Embryonic facial prominence (tissue), 1 donor: ENCODE data around the gene CDK14.
"Not testable (repeated sequence)": the region's sequence is repeated elsewhere in the genome, so short reads cannot be mapped to it uniquely, and the experiment has no call there.

ENCODE experiments used
- DNase-seq: peaks from one replicate; pipeline ENCODE4 v3.0.0-alpha.2; 2016; ENCODE audit errors: extremely low spot score

CDK14 gene

GRCh38 chr7:90719155-90719554 lies 123.0 kb downstream of the CDK14 start:
- no peak for DNase-seq

- DNase-seq, result no peak
Observed at GRCh38 chr7:90720984-90721760, 125.1 kb downstream of the CDK14 start.

DNA sequence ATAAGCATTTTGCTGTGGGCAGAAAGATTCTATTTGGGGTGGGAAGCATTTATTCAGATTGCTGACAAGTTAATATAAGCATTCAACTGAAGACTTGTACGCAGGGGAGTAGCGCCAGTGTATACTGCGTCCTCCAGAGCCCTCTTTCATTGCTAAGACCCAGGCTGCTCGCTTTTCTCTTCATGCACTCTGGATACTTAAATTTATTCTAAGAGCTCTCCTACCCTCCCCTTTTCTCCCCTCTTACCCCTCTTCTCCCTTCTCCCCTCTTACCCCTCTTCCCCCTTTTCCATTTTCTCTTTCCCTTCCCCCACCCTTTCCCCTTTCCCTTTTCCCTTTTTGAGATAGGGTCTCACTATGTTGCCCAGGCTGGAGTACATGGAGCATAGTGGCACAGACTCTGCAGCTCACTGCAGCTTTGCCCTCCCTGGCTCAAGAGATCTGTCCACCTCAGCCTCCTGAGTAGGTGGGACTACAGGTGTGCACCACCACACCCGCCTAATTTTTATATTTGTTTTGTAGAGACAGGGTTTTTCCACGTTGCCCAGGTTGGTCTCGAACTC lies 125.8 kb downstream of the CDK14 start:
- no peak for DNase-seq

DNA sequence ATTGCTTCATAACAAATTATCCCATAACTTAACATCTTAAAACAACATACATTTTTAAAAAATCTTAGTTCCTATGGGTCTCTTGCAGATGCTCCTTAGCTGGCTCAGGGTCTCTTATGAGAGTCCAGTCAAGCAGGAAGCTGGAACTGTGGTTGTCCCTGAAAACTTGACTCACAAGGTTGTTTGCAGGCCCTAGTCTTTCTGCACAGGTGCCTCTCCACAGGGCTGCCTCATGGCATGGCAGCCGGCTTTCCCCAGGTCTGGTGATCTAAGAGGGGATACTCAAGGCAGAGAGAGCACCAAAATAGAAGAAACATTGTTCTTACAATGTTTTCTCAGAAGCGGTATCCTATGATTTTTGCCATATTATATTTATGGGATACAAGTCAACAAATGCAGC lies 127.1 kb downstream of the CDK14 start:
- DNase-seq, result no peak

DNA sequence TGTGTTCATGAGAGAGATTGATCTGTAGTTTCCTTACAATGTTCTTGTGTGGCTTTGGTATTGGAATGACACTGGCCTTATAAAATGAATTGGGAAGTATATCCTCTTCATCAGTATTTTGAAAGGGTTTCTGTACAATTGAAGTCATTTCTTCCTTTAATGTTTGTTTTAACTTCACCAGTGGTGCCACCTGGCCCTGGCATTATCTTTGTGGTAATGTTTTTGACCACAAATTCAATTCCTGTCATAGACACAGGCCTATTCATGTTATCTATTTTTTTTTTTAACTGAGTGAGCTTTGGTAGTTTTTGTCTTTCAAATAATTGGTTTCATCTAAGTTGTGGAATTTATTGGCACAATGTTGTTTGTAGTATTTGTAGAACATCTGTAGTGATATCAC lies 127.7 kb downstream of the CDK14 start:
- DNase-seq, result no peak

- no peak for DNase-seq
Observed at GRCh38 chr7:90726120-90726519, 130.0 kb downstream of the CDK14 start.

GRCh38 chr7:90726623-90727022 lies 130.5 kb downstream of the CDK14 start:
- no peak for DNase-seq

DNA sequence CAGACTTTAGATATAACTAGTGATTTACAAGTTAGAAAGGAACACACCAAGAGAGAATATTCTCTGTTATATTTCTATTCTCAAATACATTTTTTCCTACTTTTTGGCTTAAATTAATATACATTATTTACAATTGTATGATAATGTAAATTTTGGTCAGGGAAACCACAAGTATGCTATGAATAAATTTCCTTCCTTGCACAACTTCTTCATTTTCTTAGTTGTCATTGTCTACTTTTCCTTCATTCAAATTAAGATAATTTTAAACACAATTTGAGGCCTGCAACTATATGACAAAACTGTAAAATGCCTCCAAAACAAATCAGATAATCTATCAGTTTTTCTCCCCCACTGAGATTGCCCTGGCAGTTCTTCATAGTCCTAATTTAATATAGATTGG lies 131.3 kb downstream of the CDK14 start:
- no peak for DNase-seq

DNA sequence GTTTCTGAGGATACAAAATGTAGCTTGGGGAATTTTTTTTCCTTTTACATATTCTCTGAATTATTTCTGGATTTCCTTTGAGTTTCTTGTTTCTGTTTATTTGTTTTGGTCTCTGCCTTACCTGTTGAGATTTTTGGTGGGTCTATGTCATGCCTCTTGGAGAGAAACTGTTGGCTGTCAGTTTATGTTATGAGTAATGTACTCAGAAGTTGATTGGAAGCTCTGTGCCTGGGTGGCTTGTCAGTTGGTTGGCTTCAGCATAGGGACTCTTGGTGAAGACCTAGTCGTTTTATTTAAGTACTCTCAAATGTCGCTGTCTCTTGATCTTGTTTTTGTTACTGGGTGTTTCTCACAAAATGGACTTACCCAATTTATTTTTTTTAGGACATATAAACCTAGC lies 132.4 kb downstream of the CDK14 start:
- no peak for DNase-seq

DNA sequence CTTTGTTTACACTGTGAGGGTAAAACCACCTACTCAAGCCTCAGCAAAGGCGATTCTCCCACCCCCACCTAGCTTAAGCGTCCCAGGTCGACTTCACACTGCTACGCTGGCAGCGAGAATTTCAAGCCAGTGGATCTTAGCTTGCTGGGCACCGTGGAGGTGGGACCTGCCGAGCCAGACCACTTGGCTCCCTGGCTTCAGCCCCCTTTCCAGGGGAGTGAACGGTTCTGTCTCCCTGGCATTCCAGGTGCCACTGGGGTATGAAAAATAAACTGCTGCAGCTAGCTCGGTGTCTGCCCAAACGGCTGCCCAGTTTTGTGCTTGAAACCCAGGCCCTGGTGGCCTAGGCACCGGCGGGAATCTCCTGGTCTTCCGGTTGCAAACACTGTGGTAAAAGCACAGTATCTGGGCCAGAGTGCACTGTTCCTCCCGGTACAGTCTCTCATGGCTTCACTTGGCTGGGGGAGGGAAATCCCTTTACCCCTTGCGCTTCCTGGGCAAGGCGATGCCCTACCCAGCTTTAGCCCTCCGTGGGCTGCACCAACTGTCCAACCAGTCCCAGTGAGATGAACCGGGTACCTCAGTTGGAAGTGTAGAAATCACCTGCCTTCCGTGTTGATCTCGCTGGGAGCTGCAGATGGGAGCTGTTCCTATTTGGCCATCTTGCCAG lies 139.6 kb downstream of the CDK14 start:
- DNase-seq, result not testable (repeated sequence)

- DNase-seq, result no peak
Observed at GRCh38 chr7:90736316-90736715, 140.2 kb downstream of the CDK14 start.

- DNase-seq, result no peak
Observed at GRCh38 chr7:90736968-90737939, 141.1 kb downstream of the CDK14 start.

DNA sequence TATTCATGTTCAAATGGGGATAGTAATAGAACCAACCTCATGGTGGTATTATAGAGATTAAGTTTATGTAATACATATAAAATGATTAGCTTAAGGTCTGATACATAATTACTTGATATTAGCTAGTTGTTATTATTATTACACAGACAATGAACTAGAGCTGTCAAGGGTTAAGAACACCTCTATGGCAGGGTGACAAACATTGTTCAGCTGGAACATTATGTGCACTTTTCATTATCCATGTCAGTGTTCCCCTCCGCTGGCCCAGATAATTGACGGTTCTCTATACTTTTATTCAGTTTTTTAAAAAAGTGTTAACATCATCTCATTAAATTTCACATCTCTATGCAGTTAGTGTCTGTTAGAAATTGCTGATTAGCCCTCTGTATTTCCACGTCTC lies 142.1 kb downstream of the CDK14 start:
- DNase-seq, result no peak

DNA sequence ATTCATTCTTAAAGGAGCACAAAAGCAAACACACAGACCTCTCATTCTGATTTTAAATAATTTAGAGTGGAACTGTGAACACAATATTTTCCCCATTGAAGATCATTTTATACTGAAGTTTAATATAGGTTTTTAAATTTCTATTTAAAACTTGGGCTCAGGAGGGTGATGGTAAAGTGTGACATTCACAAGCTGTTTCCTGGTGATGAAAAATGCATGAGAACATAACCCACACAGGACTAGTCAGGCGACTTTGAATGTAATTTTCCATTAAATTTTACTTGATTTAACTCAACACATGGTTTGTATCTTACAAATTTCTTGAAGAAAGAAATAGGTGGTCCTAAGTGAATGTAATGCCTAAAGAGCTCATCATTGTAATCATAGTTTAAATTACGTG lies 143.6 kb downstream of the CDK14 start:
- DNase-seq, result no peak

GRCh38 chr7:90740386-90740785 lies 144.3 kb downstream of the CDK14 start:
- no peak for DNase-seq

DNA sequence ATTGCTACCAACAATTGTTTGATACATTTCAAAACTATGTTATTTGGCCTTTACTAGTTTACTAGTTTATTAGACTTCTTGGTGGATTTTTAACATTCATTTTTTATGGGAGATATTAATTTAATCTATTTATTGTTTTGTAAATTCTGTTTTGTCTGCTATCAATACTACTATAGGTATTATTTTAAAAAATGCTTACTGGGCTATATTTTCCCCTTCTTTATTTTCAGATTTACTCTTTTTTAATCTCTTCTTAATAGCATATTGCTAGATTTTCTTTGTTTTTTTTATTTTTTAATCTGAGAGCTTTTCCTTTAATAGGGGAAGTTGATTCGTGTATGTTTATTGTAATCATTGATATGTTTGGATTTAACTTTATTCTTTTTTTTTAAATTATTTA lies 147.5 kb downstream of the CDK14 start:
- DNase-seq, result no peak

DNA sequence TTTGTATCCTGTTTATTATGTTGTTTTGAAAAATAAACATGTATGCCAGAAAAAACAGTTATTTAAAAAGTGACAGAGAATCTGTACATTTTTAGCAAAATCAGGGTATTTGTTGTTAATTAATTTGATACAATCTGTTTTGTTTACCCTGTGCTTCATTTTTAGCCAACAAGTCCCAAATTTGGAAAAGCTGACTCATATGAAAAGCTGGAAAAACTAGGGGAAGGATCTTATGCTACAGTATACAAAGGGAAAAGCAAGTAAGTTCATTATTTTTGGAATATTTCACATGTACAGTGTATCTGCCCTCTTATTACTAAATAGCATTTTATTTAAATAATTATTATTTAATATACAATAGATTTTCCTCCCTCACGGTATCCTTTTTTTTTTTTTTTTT lies 151.4 kb downstream of the CDK14 start:
- DNase-seq, result no peak

DNA sequence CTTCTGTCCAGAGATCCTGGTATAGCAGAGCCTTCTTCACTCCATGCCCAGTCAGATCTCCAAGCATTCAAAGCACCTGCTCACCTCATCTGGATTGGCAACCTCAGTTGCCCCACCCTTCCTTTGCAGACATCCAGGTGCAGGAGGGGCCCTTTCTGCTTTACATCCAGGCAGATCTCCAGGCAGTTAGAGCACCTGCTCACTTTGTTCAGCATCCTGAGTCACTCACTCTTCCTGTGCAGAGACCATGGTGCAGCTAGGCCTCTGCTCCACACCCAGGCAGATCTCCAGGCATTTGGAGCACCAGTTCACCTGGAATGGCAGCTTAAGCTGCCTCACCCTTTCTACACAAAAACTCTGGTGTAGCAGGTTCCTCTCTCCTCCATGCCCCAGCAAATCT lies 153.1 kb downstream of the CDK14 start:
- no peak for DNase-seq

- DNase-seq, result no peak
Observed at GRCh38 chr7:90749774-90750173, 153.7 kb downstream of the CDK14 start.

- no peak for DNase-seq
Observed at GRCh38 chr7:90751595-90751994, 155.5 kb downstream of the CDK14 start.

GRCh38 chr7:90752051-90752450 lies 155.9 kb downstream of the CDK14 start:
- no peak for DNase-seq

GRCh38 chr7:90755041-90755440 lies 158.9 kb downstream of the CDK14 start:
- DNase-seq, result no peak
